Ovary (tissue), 9 donors: ENCODE data around the gene WFIKKN2. TPM values are rescaled to one million over a fixed set of nuclear protein-coding genes. Genes with fewer than 3 reads are reported as not detected.
A peak's percentile ranks its signal among the peaks of the same experiment; 100 is the strongest.

Experiments used
- DNase-seq, 5 donors: peaks; one replicate each; pipeline ENCODE4 v3.0.0-alpha.2; 2019 to 2020
- H3K27ac ChIP-seq, 2 donors: fragments of 200-600 bp; one replicate each; pipeline versions ENCODE4 v1.5.1 to v1.8.0; 2019 to 2022
- H3K27me3 ChIP-seq: fragments of 200-600 bp; one replicate; pipeline ENCODE4 v1.8.0; 2022
- H3K36me3 ChIP-seq: fragments of 200-600 bp; sonication (generic); one replicate; pipeline ENCODE4 v1.5.1; 2019
- H3K4me1 ChIP-seq: one replicate; pipeline ENCODE4 v1.8.1; 2013; ENCODE audit warnings: mild to moderate bottlenecking, moderate library complexity; ENCODE audit not compliant: insufficient read depth
- H3K4me3 ChIP-seq: fragments of 200-600 bp; sonication (generic); one replicate; pipeline ENCODE4 v1.5.1; 2017
- H3K9me3 ChIP-seq, 2 donors: fragments of 200-600 bp in 1 of 2; sonication (generic) in 1 of 2; one replicate each; pipeline versions ENCODE4 v1.5.1 to v1.8.1; 2013 to 2019; ENCODE audit warnings: mild to moderate bottlenecking in 1 of 2, moderate library complexity in 1 of 2
- EP300 ChIP-seq: sonication (generic); formaldehyde crosslinking; IDR thresholded peaks from one replicate; pipeline ENCODE4 v1.6.1; 2017; ENCODE audit warnings: antibody characterized with exemption
- POLR2A ChIP-seq: fragments of 450-650 bp; IDR thresholded peaks from one replicate; pipeline ENCODE4 v1.6.1; 2017; ENCODE audit warnings: antibody characterized with exemption, mild to moderate bottlenecking, moderate library complexity
- WGBS, 3 donors: extraction: QIAGEN DNeasy Blood & Tissue Kit in 1 of 3; methylation state at CpG; one replicate each; pipeline versions ENCODE4 v1.1.5 to v1.1.7; 2013 to 2017; 5-methylcytosine and 5-hydroxymethylcytosine counted together
- intact Hi-C, 4 donors: fragments of 100-400 bp; cut with DNase I; formaldehyde crosslinking; loops; one replicate each; pipeline versions ENCODE4 v1.11.0 to v1.15.1; 2022 to 2023
- polyA plus RNA-seq, 2 donors: library from polyadenylated mRNA; stranded (reverse); fragments of 200-250 nt in 1 of 2; fragments of 350-450 nt in 1 of 2; fragmentation: Illumina TruSeq in 1 of 2; extraction: RNeasy Lipid Tissue Mini Kit (QIAGEN cat#74804) in 1 of 2; gene quantifications; one replicate each; pipeline ENCODE4 v1.2.3, GENCODE V29; 2013 to 2014
- total RNA-seq, 7 donors: library from RNA; depleted of rRNA in 2 of 7; stranded (reverse); fragments of >200 nt in 2 of 7; fragmentation: NEBNext Ultra II Directional in 3 of 7; extraction: Animal tissue kit (Norgen Biotek cat#: 25700) in 3 of 7; gene quantifications; one replicate each; pipeline versions ENCODE4 v1.1.0 to v1.2.4, GENCODE V29; 2016 to 2023
- TF ChIP-seq, protein P1 (sequence below), 3 donors: fragments of 450-650 bp in 2 of 3; fragments of 200-600 bp in 1 of 3; IDR thresholded peaks; one replicate each; pipeline versions ENCODE4 v1.5.1 to v1.8.0; 2016 to 2022; ENCODE audit warnings: antibody characterized with exemption in 3 of 3, mild to moderate bottlenecking in 1 of 3
- donor health status: DM: no; HTN: no; CAD: no; lungs with moderate emphysema.
- donor health status: DM: no; HTN: no; CAD: no.
- donor health status: Bipolar disorder and iron deficiency.
- donor health status: DM: yes; HTN: yes; CAD: no.
- donor health status: DM: no; HTN: no; CAD: no.
- donor health status: DM: yes; HTN: yes; CAD: no.

WFIKKN2 gene
- total and polyA plus RNA-seq, 9 donors = 20.9 to 178 (median 91.3) TPM

DNA sequence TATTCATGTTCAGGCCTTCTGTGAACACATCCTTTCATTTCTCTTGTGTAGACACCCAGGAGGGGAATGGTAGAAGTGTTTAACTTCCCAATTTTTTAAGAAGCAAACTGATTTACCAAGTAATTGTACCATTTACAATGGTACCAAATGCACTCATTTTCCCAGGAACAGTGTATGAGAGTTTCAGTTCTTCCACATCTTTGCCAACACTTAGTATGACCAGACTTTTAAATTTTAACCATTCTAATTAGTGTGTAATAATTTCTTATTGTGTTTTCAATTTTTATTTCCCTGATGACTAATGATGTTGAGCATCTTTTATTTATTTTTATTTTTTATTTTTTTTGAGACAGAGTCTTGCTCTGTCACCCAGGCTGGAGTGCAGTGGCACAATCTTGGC is 10.2 kb upstream of the WFIKKN2 start:
- no peaks in the 10 kb centered on the region for H3K9me3 ChIP-seq
- intact Hi-C loops = no loop called here
- no peak for DNase-seq
- TF ChIP-seq POLR2A (no peak), EP300 (no peak)
- TF ChIP-seq, protein P1, sequence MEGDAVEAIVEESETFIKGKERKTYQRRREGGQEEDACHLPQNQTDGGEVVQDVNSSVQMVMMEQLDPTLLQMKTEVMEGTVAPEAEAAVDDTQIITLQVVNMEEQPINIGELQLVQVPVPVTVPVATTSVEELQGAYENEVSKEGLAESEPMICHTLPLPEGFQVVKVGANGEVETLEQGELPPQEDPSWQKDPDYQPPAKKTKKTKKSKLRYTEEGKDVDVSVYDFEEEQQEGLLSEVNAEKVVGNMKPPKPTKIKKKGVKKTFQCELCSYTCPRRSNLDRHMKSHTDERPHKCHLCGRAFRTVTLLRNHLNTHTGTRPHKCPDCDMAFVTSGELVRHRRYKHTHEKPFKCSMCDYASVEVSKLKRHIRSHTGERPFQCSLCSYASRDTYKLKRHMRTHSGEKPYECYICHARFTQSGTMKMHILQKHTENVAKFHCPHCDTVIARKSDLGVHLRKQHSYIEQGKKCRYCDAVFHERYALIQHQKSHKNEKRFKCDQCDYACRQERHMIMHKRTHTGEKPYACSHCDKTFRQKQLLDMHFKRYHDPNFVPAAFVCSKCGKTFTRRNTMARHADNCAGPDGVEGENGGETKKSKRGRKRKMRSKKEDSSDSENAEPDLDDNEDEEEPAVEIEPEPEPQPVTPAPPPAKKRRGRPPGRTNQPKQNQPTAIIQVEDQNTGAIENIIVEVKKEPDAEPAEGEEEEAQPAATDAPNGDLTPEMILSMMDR (IDR thresholded peaks at IDR 0.05) = no peak
- no peaks in the 10 kb centered on the region for H3K36me3 ChIP-seq
- H3K4me1 ChIP-seq = peaks cover 4% of the 10 kb centered on the region
- H3K4me3 ChIP-seq = no peak overlapping the region
- H3K27ac ChIP-seq = no peak overlapping the region
- H3K27me3 ChIP-seq = no peaks in the 10 kb centered on the region

DNA sequence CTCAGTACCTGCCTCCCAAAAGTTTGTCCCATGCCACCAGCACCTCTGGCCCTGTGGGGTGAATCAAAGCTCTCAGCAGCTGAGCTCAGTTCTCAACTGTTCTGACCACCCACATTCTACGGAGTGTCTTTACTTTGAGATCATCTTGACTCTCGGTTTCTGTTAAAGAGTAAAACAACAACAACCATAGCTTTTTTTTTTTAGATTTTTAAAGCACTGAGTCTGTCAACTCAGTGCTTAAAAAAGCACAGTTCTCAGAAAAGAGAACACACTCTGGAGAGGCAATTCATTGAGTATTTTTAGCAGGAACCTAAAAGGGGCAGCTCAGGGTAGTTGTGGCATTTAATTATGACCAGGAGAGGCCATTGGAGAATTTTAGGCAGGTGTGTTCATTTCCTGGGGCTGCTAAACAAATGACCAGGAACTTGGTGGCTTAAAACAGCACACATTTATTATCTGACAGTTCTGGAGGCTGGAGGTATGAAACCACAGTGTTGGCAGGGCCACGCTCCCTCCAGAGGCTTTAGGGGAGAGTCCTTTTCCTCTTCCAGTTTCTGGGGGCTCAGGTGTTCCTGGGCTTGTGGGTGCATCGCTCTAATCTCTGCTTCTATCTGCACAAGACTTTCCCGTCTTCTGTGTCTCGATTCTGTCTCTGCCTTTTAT is 6.7 kb upstream of the WFIKKN2 start:
- Histone ChIP-seq H3K9me3 (no peaks in the 10 kb centered on the region), H3K27me3 (no peaks in the 10 kb centered on the region), H3K4me3 (no peak overlapping the region), H3K27ac (peak overlapping the region in 1 of 2 donors; percentile 92), H3K4me1 (peaks cover 15% of the 10 kb centered on the region), H3K36me3 (no peaks in the 10 kb centered on the region)
- intact Hi-C loops = no loop called here
- no peak for TF ChIP-seq POLR2A
- TF ChIP-seq, protein P1 (IDR thresholded peaks at IDR 0.05) = no peak
- TF ChIP-seq EP300 = no peak
- peak in 1 of 5 donors; percentile 33 for DNase-seq
- 60 to 65% (median 64%) methylated on average over 6 of the region's 6 CpGs for WGBS, 3 donors

DNA sequence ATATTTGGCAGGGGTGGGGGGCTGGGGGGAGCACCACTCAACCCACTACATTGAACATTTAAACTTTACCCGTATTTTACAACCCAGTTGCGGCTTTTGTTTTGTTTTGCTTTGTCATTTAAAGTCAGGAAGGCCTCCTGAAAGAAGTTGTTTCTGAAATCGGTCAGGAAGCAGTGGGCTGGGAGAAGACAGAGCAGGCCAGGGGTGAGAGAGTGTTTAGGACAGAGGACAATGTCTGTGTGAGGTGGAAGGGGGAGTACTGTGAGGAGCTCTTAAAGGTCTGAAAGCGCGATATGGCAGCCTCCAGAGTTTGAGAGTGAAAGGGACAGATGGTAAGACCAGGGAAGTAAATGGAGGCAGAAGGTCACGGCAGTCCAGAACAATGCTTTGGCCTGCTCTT is 6.1 kb upstream of the WFIKKN2 start:
- no peaks in the 10 kb centered on the region for H3K27me3 ChIP-seq
- peak in 1 of 5 donors; percentile 25 for DNase-seq
- peaks cover 15% of the 10 kb centered on the region for H3K4me1 ChIP-seq
- H3K9me3 ChIP-seq = no peaks in the 10 kb centered on the region
- H3K36me3 ChIP-seq = no peaks in the 10 kb centered on the region
- TF ChIP-seq, protein P1 (IDR thresholded peaks at IDR 0.05) = no peak
- no peak for TF ChIP-seq EP300
- TF ChIP-seq POLR2A = no peak
- no peak overlapping the region for H3K4me3 ChIP-seq
- H3K27ac ChIP-seq = peak overlapping the region in 1 of 2 donors; percentile 92
- intact Hi-C loops = no loop called here
- WGBS, 3 donors = 57 to 77% (median 75%) methylated on average over 6 of the region's 6 CpGs

DNA sequence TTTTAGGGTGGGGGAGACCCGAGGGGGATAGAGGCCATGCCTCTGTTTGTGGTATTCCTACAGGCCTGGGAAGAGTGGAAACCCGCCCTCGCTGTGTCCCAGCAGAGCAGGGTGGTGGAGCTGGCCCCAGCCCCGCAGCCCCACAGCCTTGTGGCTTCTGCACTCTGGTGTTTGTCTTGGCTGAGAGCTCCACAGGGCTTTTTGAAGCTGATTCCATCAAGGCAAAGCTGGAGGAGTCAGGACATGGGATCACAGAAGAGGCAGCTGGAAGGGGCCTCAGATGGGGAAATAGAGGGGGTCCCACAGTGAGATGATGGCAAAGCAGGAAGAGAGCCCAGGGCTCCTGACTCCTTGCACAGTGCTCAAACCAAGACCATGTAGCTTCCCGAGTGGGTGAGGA is 5.0 kb upstream of the WFIKKN2 start:
- intact Hi-C loops = loop anchor here in 2 of 4 donors (5.0 to 10.0 kb wide), 2 partner anchors 283 to 286 kb away; partner anchors contain the start of gene SPATA20 (in 2 of the 2)

More for the DNA sequence above, 5.0 kb upstream of the WFIKKN2 start:
- Histone ChIP-seq H3K36me3 (no peaks in the 10 kb centered on the region), H3K4me1 (peaks cover 20% of the 10 kb centered on the region), H3K4me3 (no peak overlapping the region), H3K9me3 (no peaks in the 10 kb centered on the region), H3K27ac (peak overlapping the region; percentile 14 to 92), H3K27me3 (no peaks in the 10 kb centered on the region)
- DNase-seq = peak in 3 of 5 donors; percentile 36 to 63 (median 46)
- WGBS, 3 donors = 55 to 63% (median 59%) methylated on average over 5 of the region's 5 CpGs
- TF ChIP-seq POLR2A = no peak
- no peak for TF ChIP-seq EP300
- TF ChIP-seq, protein P1 (IDR thresholded peaks at IDR 0.05) = no peak
